ENCODE data around the gene DLG2.

DNA sequence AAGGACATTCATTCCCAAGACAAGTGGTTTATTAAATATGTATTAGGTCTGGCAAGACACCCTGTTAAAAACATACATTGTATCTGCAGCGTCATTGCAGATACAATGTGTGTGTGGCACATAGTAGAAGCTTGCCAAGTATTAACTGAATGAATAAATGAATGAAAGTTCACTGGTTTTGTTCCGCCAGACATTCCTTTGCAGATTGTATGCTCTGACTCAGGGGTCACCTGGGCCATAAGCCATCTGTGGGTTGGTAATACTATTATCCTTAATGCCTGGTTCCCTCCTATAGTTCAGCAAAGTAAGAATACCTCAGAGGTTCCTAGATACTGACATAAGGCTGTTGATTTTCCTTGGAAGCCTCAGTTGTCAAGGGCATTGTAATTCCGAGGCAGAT is 1963.7 kb downstream of the DLG2 start:
- TF ChIP-seq RFX5 (IDR thresholded peaks at IDR 0.05; ENCODE audit: borderline replicate concordance, low read depth, low read length) (no peak), POLR2AphosphoS5 (IDR thresholded peaks at IDR 0.05; ENCODE audit: low read depth, low read length) (no peak), TAF1 (IDR thresholded peaks at IDR 0.05; ENCODE audit: low read depth, low read length) (no peak), CTCF (IDR thresholded peaks at IDR 0.05; ENCODE audit: control extremely low read depth in 1 of 3, insufficient read depth in 1 of 3, low read depth in 1 of 3, low read length in 3 of 3) (no peak), NRF1 (IDR thresholded peaks at IDR 0.05; ENCODE audit: low read depth, low read length) (no peak), CBX8 (IDR thresholded peaks at IDR 0.05; ENCODE audit: borderline replicate concordance, low read depth, low read length) (no peak), SIN3A (conservative IDR thresholded peaks at IDR 0.05 in 1 of 2, IDR thresholded peaks at IDR 0.05 in 1 of 2; ENCODE audit: low read depth in 1 of 2, low read length in 2 of 2) (no peak), EZH2 (IDR thresholded peaks at IDR 0.05; ENCODE audit: low read depth, low read length, severe bottlenecking) (no peak), BRCA1 (IDR thresholded peaks at IDR 0.05; ENCODE audit: low read depth, low read length) (no peak), SUZ12 (IDR thresholded peaks at IDR 0.05; ENCODE audit: low read length) (no peak)
